ENCODE measurements around the gene ZNF10.

The ZNF10 gene

DNA sequence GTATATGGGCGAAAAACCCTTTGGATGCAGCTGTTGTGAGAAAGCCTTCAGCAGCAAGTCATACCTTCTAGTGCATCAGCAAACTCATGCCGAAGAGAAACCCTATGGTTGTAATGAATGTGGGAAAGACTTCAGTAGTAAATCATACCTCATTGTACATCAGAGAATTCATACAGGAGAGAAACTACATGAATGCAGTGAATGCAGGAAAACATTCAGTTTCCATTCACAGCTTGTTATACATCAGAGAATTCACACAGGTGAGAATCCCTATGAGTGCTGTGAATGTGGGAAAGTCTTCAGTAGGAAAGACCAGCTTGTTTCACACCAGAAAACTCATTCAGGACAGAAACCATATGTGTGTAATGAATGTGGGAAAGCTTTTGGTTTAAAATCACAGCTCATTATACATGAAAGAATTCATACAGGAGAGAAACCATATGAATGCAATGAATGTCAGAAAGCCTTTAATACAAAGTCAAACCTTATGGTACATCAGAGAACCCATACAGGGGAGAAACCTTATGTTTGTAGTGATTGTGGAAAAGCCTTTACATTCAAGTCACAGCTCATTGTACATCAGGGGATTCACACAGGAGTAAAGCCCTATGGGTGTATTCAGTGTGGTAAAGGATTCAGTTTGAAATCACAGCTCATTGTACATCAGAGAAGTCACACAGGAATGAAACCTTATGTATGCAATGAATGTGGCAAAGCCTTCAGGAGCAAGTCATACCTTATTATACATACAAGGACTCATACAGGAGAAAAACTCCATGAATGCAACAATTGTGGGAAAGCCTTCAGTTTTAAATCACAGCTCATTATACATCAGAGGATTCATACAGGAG, 72.3 kb downstream of the ZNF10 start:
- no peak for DNase-seq

DNA sequence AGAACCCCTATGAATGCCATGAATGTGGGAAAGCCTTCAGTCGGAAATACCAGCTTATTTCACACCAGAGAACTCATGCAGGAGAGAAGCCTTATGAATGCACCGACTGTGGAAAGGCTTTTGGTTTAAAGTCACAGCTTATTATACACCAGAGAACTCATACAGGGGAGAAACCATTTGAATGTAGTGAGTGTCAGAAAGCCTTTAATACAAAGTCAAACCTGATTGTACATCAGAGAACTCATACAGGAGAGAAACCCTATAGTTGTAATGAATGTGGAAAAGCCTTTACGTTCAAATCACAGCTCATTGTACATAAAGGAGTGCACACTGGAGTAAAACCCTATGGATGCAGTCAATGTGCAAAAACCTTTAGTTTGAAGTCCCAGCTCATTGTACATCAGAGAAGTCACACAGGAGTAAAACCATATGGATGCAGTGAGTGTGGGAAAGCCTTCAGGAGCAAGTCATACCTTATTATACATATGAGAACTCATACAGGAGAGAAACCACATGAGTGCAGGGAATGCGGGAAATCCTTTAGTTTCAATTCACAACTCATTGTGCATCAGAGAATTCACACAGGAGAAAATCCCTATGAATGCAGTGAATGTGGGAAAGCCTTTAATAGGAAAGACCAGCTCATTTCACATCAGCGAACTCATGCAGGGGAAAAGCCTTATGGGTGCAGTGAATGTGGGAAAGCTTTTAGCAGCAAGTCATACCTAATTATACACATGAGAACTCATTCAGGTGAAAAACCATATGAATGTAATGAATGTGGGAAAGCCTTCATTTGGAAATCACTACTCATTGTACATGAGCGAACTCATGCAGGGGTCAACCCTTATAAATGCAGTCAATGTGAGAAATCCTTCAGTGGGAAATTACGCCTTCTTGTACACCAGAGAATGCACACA, 73.2 kb downstream of the ZNF10 start:
- DNase-seq = no peak

DNA sequence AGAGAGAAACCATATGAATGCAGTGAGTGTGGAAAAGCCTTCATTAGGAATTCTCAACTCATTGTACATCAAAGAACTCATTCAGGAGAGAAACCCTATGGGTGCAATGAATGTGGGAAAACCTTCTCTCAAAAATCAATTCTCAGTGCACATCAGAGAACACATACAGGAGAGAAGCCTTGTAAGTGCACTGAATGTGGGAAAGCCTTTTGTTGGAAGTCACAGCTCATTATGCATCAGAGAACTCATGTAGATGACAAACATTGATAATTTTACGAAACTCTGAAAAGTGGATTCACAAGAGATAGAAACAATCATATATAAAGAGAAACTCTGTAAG, 73.8 kb downstream of the ZNF10 start:
- DNase-seq = no peak

DNA sequence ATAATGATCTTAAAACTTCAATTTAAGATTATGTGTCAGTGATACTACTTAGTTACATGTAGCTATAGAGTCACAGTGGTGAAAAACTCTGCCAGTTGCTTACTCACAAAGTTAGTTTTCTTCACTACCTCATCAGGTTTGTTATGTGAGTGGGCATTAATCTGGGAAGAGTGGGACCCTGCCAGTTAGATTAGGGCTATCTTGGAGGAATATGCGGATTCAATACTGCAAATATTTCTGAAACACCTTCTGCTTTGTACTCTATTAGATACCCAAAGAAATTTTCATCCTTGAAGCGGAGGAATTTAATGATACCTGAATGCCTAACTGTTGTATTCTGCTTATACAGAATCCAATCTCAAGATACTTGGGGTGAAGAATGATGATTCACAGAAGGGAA, 76.0 kb downstream of the ZNF10 start:
- no peak for DNase-seq

All from fibroblast of upper back skin (primary cell).